ENCODE data around the gene CCBE1.

DNA sequence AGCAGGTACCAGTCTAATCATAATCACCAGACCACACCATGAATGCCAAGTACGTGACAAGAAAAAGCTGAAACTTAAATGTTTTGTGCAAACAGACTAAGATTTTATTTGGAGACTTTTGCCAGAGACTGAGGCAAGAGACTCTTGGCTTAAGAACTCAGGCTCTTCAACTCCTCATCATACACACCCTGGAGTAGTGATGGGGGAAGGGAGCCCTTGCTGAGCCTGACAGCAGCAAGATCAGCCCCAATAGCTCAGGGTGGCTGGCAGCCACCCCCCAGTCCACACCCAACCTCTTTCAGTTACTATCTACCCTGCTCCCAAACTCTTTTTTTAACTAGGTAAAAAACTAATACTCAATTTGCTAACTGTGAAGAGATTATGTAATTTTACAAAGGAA lies 114.8 kb downstream of the CCBE1 start:
- TF ChIP-seq, protein P1, sequence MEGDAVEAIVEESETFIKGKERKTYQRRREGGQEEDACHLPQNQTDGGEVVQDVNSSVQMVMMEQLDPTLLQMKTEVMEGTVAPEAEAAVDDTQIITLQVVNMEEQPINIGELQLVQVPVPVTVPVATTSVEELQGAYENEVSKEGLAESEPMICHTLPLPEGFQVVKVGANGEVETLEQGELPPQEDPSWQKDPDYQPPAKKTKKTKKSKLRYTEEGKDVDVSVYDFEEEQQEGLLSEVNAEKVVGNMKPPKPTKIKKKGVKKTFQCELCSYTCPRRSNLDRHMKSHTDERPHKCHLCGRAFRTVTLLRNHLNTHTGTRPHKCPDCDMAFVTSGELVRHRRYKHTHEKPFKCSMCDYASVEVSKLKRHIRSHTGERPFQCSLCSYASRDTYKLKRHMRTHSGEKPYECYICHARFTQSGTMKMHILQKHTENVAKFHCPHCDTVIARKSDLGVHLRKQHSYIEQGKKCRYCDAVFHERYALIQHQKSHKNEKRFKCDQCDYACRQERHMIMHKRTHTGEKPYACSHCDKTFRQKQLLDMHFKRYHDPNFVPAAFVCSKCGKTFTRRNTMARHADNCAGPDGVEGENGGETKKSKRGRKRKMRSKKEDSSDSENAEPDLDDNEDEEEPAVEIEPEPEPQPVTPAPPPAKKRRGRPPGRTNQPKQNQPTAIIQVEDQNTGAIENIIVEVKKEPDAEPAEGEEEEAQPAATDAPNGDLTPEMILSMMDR (conservative IDR thresholded peaks at IDR 0.05 in 1 of 2, IDR thresholded peaks at IDR 0.05 in 1 of 2; ENCODE audit: low read depth in 1 of 2, low read length in 2 of 2), result no peak
- no peak for TF ChIP-seq EZH2 (IDR thresholded peaks at IDR 0.05; ENCODE audit: low read length, missing control alignments)
